Ishikawa (cell line): ENCODE measurements around the gene SCAND1.

ENCODE experiments used
- CEBPB ChIP-seq: IDR thresholded peaks from 2 replicates; pipeline ENCODE4 v1.6.1; 2012
- EGR1 ChIP-seq: IDR thresholded peaks from 2 replicates; pipeline ENCODE4 v1.6.1; 2012
- NFIC ChIP-seq: IDR thresholded peaks from 2 replicates; pipeline ENCODE4 v1.6.1; 2012
- RAD21 ChIP-seq: IDR thresholded peaks from 2 replicates; pipeline ENCODE4 v1.6.1; 2012; ENCODE audit warnings: low read depth
- TAF1 ChIP-seq: IDR thresholded peaks from 2 replicates; pipeline ENCODE4 v1.6.1; 2012; ENCODE audit warnings: low read depth, mild to moderate bottlenecking
- YY1 ChIP-seq: IDR thresholded peaks from 2 replicates; pipeline ENCODE4 v1.6.1; 2012; ENCODE audit warnings: low read depth

DNA sequence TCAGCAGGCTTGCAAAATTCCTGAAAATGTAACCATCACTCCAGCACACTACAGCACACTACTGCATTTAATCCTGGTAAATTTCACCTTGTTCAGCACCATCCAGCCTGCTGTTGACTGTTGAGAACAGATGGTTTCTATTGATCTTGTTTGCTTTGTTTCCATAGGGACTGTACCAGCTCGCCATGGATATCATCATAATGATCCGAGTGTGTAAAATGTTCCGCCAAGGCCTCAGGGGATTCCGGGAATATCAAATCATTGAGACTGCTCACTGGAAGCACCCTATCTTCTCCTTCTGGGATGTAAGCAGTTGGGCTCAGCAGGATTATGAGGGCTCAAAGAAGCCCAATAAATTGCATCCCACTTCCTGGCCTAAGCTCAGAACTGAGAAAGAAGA is 18.2 kb upstream of the SCAND1 start:
- TF ChIP-seq CEBPB (no peak), YY1 (no peak), NFIC (no peak), RAD21 (no peak), TAF1 (no peak), EGR1 (no peak)
